Skeletal muscle tissue (tissue), 5 donors: ENCODE measurements around the gene LIPJ. TPM values are rescaled to one million over a fixed set of nuclear protein-coding genes. Genes with fewer than 3 reads are reported as not detected.

ENCODE experiments used
- H3K27ac ChIP-seq: one replicate; pipeline ENCODE4 v1.7.0; 2013; ENCODE audit warnings: mild to moderate bottlenecking, low read depth, low read length, inconsistent platforms
- H3K27me3 ChIP-seq, 3 donors: one replicate each; pipeline ENCODE4 v1.7.0; 2013; ENCODE audit warnings: low read length in 3 of 3; ENCODE audit not compliant: control insufficient read depth in 3 of 3, insufficient read depth in 3 of 3
- H3K36me3 ChIP-seq, 3 donors: one replicate each; pipeline ENCODE4 v1.7.0; 2013; ENCODE audit warnings: low read length in 3 of 3; ENCODE audit not compliant: control insufficient read depth in 3 of 3, insufficient read depth in 3 of 3
- H3K4me1 ChIP-seq, 3 donors: one replicate each; pipeline ENCODE4 v1.7.0; 2013; ENCODE audit warnings: low read length in 3 of 3, mild to moderate bottlenecking in 3 of 3; ENCODE audit not compliant: control insufficient read depth in 3 of 3, insufficient read depth in 3 of 3
- H3K4me3 ChIP-seq, 3 donors: one replicate each; pipeline ENCODE4 v1.7.0; 2013; ENCODE audit warnings: low read length in 3 of 3
- H3K9ac ChIP-seq, 3 donors: one replicate each; pipeline ENCODE4 v1.7.0; 2013; ENCODE audit warnings: low read length in 3 of 3, mild to moderate bottlenecking in 3 of 3, moderate library complexity in 2 of 3, low read depth in 1 of 3
- H3K9me3 ChIP-seq, 3 donors: one replicate each; pipeline ENCODE4 v1.7.0; 2013; ENCODE audit warnings: low read length in 3 of 3; ENCODE audit not compliant: control insufficient read depth in 3 of 3
- small RNA-seq: library from RNA; depleted of rRNA; stranded (forward); fragments of <200 nt; gene quantifications from one replicate; pipeline ENCODE3, GENCODE V24; 2014
- total RNA-seq: library from RNA; depleted of rRNA; stranded (reverse); fragments of >200 nt; gene quantifications from one replicate; pipeline ENCODE4 v1.2.3, GENCODE V29; 2014
- donor health status: Osteomylitis.

The LIPJ gene
- total RNA-seq, 1 donor from 2014 or later: 0.52 TPM

DNA sequence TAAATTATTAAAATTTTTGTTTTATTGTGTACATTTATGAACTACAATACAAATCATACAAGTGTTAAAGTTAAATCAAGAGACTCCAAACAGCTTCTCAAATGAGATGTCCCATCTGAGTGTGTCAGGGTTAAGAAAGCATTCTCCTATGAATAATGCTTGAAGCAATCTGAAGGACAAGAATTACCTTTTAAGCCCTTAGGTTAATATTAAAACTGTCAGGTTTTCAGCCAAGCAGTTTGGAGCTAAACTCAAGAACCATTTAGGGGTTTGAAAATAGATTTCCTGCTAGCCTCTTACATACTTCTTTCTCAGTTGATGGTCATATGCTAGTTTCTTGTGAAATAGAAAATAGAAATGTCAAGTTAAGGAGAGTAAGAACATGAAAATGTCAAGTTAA lies 38.3 kb downstream of the LIPJ start:
- no peak overlapping the region for H3K4me3 ChIP-seq
- H3K4me1 ChIP-seq: no peaks in the 10 kb centered on the region
- no peak overlapping the region for H3K9ac ChIP-seq
- no peaks in the 10 kb centered on the region for H3K27me3 ChIP-seq
- H3K9me3 ChIP-seq: peaks cover 0 to 2% (median 0%) of the 10 kb centered on the region in 3 donors
- H3K36me3 ChIP-seq: no peaks in the 10 kb centered on the region
- no peak overlapping the region for H3K27ac ChIP-seq

DNA sequence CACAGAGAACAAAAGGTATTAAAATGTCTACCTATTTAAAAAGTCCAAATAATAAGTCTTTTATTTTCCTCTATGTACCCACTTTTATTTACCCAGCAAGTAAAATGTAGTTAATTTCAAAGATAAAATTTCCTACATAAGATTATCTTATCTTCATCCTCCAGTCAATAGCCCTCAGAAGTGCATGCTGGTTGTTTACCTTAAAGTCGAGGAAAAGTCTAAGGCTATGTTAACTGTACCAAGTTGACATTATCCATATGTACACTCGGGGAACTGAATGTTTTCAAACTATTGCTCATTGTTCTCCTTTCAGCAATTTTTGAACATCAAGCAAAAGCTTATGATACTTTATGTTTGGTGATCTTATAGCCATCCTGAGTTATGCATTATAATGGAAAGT lies 53.6 kb downstream of the LIPJ start:
- Histone ChIP-seq H3K27ac (no peak overlapping the region), H3K9ac (no peak overlapping the region), H3K4me3 (no peak overlapping the region), H3K36me3 (no peaks in the 10 kb centered on the region), H3K4me1 (no peaks in the 10 kb centered on the region), H3K27me3 (peaks cover 0 to 3% (median 0%) of the 10 kb centered on the region in 3 donors), H3K9me3 (no peaks in the 10 kb centered on the region)

GRCh38 chr10:88642209-88642608 lies 55.6 kb downstream of the LIPJ start:
- no peaks in the 10 kb centered on the region for H3K4me1 ChIP-seq
- no peaks in the 10 kb centered on the region for H3K36me3 ChIP-seq
- H3K27ac ChIP-seq: no peak overlapping the region

DNA sequence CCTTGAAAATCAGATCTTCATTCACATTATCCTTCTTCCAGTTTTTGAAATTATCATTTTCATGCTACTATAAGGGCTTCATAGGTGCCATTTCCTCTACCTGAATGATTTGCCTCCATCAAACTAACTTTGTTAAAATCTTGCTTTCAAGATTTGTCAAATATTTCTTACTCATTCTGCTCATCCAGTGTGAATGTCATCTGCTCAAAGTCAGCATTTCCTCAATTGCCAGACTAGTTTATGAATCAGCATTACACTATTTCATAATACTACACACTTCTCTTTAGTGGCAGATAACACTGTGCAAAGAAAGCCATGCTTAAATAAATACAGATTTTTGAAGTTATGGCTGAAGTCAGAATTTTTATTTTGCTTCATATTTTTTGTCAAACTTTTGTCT lies 56.4 kb downstream of the LIPJ start:
- no peak overlapping the region for H3K9ac ChIP-seq
- no peak overlapping the region for H3K27ac ChIP-seq
- H3K4me3 ChIP-seq: no peak overlapping the region
- peaks cover 0 to 3% (median 0%) of the 10 kb centered on the region in 3 donors for H3K27me3 ChIP-seq
- H3K9me3 ChIP-seq: no peaks in the 10 kb centered on the region
- no peaks in the 10 kb centered on the region for H3K4me1 ChIP-seq
- H3K36me3 ChIP-seq: no peaks in the 10 kb centered on the region

More at GRCh38 chr10:88642209-88642608, 55.6 kb downstream of the LIPJ start:
- Histone ChIP-seq H3K27me3 (peaks cover 0 to 3% (median 0%) of the 10 kb centered on the region in 3 donors), H3K9ac (no peak overlapping the region), H3K4me3 (no peak overlapping the region), H3K9me3 (no peaks in the 10 kb centered on the region)

DNA sequence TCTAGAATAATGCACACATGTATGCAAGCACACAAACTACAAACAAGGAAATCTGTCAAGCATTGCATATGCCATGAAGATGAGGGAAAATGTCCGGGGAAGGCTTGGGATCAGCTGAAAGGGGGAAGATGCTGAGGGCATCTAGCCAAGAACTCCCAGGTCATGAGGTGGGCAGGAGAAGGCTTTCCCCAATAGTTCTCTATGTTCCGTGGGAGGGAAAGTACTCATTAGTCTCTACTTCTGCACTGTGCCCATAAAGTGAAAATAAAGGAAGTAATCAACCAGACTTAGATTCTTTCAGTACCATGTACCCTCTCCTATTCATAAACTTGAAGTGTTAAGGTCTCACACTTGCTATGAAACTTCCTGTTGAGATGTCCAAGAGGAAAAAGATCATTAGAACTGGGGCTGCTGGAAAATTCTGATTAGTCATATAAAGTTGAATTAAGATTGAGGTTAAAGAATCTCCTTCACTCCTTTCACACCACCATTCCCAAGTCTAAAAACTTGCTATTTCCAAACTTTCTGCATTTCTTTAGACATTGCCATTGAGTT lies 60.6 kb downstream of the LIPJ start:
- Histone ChIP-seq H3K4me3 (no peak overlapping the region), H3K9ac (no peak overlapping the region), H3K27ac (no peak overlapping the region), H3K9me3 (no peaks in the 10 kb centered on the region), H3K4me1 (no peaks in the 10 kb centered on the region), H3K36me3 (no peaks in the 10 kb centered on the region), H3K27me3 (no peaks in the 10 kb centered on the region)

DNA sequence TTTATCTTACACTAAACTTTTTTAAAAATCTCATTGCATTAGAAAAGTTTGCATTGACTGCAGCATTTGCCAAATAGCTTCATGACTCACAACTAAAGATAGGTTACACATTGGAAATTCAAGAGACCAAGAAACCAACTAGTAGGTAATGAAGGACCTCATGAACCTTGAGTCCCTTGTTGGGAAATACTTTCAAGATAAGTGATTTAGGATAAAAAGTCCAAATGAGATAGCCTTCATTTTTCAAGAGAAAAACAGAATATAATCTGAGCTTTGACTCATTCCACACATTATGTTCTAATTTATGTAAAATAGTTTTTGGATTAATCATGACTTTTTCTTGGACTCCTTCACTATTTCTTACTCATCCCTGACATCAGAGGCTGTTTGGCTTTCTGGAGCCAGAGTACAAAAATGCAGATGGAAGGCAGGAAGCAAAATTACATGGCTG lies 64.6 kb downstream of the LIPJ start:
- H3K27me3 ChIP-seq: no peaks in the 10 kb centered on the region
- H3K9ac ChIP-seq: no peak overlapping the region
- H3K36me3 ChIP-seq: no peaks in the 10 kb centered on the region
- H3K9me3 ChIP-seq: no peaks in the 10 kb centered on the region
- H3K4me3 ChIP-seq: no peak overlapping the region
- no peak overlapping the region for H3K27ac ChIP-seq
- no peaks in the 10 kb centered on the region for H3K4me1 ChIP-seq

DNA sequence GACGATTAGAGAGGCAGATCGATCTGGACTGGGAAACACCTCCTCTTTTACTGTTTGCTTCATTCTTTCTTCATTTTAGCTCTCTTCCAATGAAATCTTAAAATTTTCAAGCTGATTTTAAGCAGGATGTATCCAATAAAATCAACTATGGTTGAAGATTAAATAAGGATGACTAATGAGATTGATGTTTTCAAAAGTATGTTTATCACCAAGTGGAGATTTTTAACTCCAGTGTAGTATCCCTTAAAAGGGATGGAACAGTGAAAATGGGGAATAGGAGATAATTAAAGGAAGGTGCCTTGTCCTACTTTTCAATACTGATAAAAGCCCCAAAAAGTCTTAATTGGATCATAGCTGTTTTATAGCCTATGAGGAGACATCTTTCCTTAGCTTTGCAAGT lies 66.1 kb downstream of the LIPJ start:
- Histone ChIP-seq H3K4me3 (no peak overlapping the region), H3K27ac (no peak overlapping the region), H3K27me3 (no peaks in the 10 kb centered on the region), H3K36me3 (no peaks in the 10 kb centered on the region), H3K9me3 (no peaks in the 10 kb centered on the region), H3K4me1 (no peaks in the 10 kb centered on the region), H3K9ac (no peak overlapping the region)

Small RNAs within 50 kb of the gene (small RNA-seq; reads per million reads assigned to genes)
- gene RF00019: not detected

Other genes starting within 250 kb of the LIPJ start
- 4.7 TPM for gene RNLS, start 3.4 kb upstream of the LIPJ start, total RNA-seq
- not detected for gene LIPF, start 77.7 kb downstream of the LIPJ start, total RNA-seq
- gene LIPK, start 119.5 kb downstream of the LIPJ start, total RNA-seq: not detected
- not detected for gene LIPN, start 173.3 kb downstream of the LIPJ start, total RNA-seq
- under 0.01 TPM for gene LIPM, start 216.0 kb downstream of the LIPJ start, total RNA-seq